ENCODE data around the gene BCAR1. TPM values are rescaled to one million over a fixed set of nuclear protein-coding genes. Genes with fewer than 3 reads are reported as not detected.
"Not testable (repeated sequence)": the region's sequence is repeated elsewhere in the genome, so short reads cannot be mapped to it uniquely, and the experiment has no call there.

The BCAR1 gene
- total RNA-seq, 1 donor from 2014 or later: 19.3 TPM

DNA sequence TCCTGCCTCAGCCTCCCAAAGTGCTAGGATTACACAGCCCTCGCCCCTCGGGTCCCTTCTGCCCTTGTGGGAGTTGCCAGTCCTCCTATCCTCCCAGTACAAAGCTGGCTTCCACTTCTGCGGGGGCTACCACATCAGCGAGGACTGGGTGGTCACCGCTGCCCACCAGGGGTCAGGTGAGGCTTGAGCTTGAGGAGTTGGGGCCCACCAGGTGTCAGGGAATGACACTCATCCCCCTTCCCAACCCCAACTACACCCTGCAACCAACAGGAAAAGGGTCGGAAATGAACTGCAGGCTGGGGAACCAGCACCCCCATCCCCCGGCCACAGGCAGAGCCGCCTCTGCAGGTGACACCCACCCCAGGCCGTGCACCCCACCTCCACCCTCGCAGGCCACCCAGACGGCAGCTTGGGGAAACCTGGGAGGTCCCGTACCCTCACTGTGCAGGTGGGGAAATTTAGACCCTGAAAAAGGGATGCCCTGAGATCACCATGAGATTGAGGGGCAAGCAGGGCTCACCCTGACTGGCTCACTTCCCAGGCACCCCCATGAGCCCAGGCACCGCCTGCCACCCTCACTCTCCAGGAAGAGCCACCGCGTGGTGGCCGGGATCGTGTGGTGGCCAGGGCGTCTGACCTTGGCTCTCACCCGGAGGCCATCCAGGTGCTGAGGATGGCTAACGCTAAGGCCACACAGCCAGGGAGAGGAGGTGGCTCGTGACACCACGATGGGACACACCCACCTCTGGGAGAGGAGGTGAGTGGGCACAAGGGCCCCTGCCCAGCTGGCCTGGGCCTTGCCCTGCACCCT is 24.7 kb downstream of the BCAR1 start:
- Histone ChIP-seq H3K27me3 (ENCODE audit: control insufficient read depth in 3 of 3, insufficient read depth in 3 of 3, low read length in 3 of 3) (peaks cover 0 to 6% (median 2%) of the 10 kb centered on the region in 3 donors), H3K4me3 (ENCODE audit: low read length in 3 of 3) (no peak overlapping the region), H3K36me3 (ENCODE audit: control insufficient read depth in 3 of 3, insufficient read depth in 3 of 3, low read length in 3 of 3) (peaks cover 20 to 26% (median 21%) of the 10 kb centered on the region in 3 donors), H3K4me1 (ENCODE audit: control insufficient read depth in 3 of 3, insufficient read depth in 3 of 3, low read length in 3 of 3) (peaks cover 4 to 10% (median 4%) of the 10 kb centered on the region in 3 donors), H3K9ac (ENCODE audit: low read depth in 1 of 3, low read length in 3 of 3) (no peak overlapping the region), H3K27ac (ENCODE audit: low read depth, low read length) (no peak overlapping the region), H3K9me3 (ENCODE audit: control insufficient read depth in 3 of 3, low read length in 3 of 3) (no peaks in the 10 kb centered on the region)

DNA sequence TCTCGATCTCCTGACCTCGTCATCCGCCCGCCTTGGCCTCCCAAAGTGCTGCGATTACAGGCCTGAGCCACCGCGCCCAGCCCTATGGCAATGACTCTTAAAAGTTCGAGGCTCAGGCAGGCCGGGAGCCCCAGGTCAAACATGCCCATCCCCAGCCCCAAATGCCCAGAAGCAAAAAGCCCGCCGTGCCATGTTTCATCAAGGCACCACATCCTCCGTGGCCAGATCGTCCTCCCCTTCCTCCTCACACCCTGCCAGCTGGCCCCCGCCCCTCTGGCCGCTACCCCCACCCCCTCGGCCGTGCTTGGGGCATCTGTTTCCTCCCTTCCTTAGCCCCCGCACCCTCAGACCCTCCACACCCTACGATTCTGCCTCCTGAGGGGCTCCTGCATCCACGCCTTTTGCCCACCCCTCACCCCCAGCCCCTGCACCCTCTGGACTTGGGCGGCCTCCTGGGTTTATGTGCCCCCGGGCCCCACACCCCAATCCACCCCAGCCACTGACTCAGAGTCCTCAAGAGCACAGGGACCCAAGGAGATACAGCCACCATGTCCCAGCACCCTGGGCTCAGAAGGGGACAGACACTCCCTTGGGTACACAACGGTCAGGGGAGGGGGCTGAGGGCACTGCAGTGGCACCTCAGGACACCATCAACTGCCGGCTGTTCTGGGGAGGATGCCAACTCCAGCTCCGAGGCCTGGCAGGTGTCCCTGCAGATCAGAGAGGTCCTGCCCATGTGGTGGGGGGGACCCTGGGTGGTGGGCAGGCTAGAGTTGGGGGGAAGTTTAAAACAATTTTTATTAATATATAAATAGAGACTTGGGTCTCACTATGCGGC is 25.5 kb downstream of the BCAR1 start:
- Histone ChIP-seq H3K9me3 (ENCODE audit: control insufficient read depth in 3 of 3, low read length in 3 of 3) (no peaks in the 10 kb centered on the region), H3K36me3 (ENCODE audit: control insufficient read depth in 3 of 3, insufficient read depth in 3 of 3, low read length in 3 of 3) (peaks cover 20 to 21% (median 21%) of the 10 kb centered on the region in 3 donors), H3K4me1 (ENCODE audit: control insufficient read depth in 3 of 3, insufficient read depth in 3 of 3, low read length in 3 of 3) (peaks cover 4 to 10% (median 4%) of the 10 kb centered on the region in 3 donors), H3K4me3 (ENCODE audit: low read length in 3 of 3) (no peak overlapping the region), H3K27ac (ENCODE audit: low read depth, low read length) (no peak overlapping the region), H3K27me3 (ENCODE audit: control insufficient read depth in 3 of 3, insufficient read depth in 3 of 3, low read length in 3 of 3) (peaks cover 0 to 6% (median 2%) of the 10 kb centered on the region in 3 donors), H3K9ac (ENCODE audit: low read depth in 1 of 3, low read length in 3 of 3) (no peak overlapping the region)

- no peaks in the 10 kb centered on the region for H3K9me3 ChIP-seq (ENCODE audit: control insufficient read depth in 3 of 3, low read length in 3 of 3)
- H3K4me1 ChIP-seq (ENCODE audit: control insufficient read depth in 3 of 3, insufficient read depth in 3 of 3, low read length in 3 of 3): peaks cover 0 to 4% (median 0%) of the 10 kb centered on the region in 3 donors
These were observed 26.3 kb downstream of the BCAR1 start for GRCh38 chr16:75225092-75225491.

DNA sequence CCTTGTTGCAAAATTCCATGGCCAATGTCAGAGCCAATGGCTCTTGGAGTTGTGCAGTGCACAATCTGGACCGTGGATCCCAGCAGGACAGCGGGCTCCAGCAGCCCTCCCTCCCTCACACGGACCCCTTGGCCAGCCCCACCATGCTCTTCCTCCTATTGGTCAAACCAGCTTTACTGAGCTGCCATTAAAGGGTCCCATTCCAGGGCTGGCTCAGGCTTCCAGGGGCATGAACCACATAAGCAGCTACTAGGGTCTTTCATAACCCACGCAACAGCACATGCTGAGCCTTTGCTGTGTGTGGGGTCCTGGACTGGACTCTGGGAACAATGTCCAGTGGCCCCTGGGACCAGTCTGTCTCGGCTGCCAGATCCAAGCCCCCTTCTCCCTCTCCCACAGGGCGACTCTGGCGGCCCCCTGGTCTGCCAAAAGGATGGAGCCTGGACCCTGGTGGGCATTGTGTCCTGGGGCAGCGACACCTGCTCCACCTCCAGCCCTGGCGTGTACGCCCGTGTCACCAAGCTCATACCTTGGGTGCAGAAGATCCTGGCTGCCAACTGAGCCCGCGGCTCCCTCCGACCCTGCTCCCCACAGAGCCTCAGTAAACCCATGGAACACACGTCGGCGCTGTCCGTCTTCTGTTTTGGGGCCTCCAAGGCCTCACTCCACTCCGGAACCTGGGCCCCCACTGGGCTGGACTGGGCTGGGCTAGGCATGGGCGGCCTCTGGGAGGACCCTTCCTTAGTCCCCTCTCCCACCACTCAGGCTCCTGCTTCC is 26.9 kb downstream of the BCAR1 start:
- Histone ChIP-seq H3K9me3 (ENCODE audit: control insufficient read depth in 3 of 3, low read length in 3 of 3) (no peaks in the 10 kb centered on the region), H3K27me3 (ENCODE audit: control insufficient read depth in 3 of 3, insufficient read depth in 3 of 3, low read length in 3 of 3) (peaks cover 0 to 6% (median 2%) of the 10 kb centered on the region in 3 donors), H3K4me3 (ENCODE audit: low read length in 3 of 3) (no peak overlapping the region), H3K27ac (ENCODE audit: low read depth, low read length) (no peak overlapping the region), H3K4me1 (ENCODE audit: control insufficient read depth in 3 of 3, insufficient read depth in 3 of 3, low read length in 3 of 3) (no peaks in the 10 kb centered on the region), H3K36me3 (ENCODE audit: control insufficient read depth in 3 of 3, insufficient read depth in 3 of 3, low read length in 3 of 3) (peaks cover 13 to 15% (median 15%) of the 10 kb centered on the region in 3 donors), H3K9ac (ENCODE audit: low read depth in 1 of 3, low read length in 3 of 3) (no peak overlapping the region)

More at GRCh38 chr16:75225092-75225491, 26.3 kb downstream of the BCAR1 start:
- H3K27ac ChIP-seq (ENCODE audit: low read depth, low read length): no peak overlapping the region
- H3K4me3 ChIP-seq (ENCODE audit: low read length in 3 of 3): no peak overlapping the region
- H3K36me3 ChIP-seq (ENCODE audit: control insufficient read depth in 3 of 3, insufficient read depth in 3 of 3, low read length in 3 of 3): peaks cover 19 to 21% (median 19%) of the 10 kb centered on the region in 3 donors
- H3K27me3 ChIP-seq (ENCODE audit: control insufficient read depth in 3 of 3, insufficient read depth in 3 of 3, low read length in 3 of 3): peaks cover 0 to 6% (median 2%) of the 10 kb centered on the region in 3 donors
- no peak overlapping the region for H3K9ac ChIP-seq (ENCODE audit: low read depth in 1 of 3, low read length in 3 of 3)

DNA sequence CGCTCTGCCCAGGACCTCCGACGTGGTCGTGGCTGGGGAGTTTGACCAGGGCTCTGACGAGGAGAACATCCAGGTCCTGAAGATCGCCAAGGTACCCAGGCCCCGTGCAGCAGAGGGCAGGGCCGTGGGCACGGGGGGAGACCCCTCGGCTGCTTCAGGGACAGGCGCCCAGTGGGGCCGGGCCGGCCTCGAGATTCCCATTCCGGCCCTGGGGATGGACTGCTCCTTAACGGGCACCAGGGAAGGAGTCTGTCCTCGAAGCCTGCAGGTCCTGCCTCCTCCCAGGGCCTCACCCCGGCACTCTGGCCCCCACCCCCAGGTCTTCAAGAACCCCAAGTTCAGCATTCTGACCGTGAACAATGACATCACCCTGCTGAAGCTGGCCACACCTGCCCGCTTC is 28.3 kb downstream of the BCAR1 start:
- not testable (repeated sequence) for H3K9ac ChIP-seq (ENCODE audit: low read depth in 1 of 3, low read length in 3 of 3); H3K36me3 ChIP-seq (ENCODE audit: control insufficient read depth in 3 of 3, insufficient read depth in 3 of 3, low read length in 3 of 3); H3K4me3 ChIP-seq (ENCODE audit: low read length in 3 of 3); H3K9me3 ChIP-seq (ENCODE audit: control insufficient read depth in 3 of 3, low read length in 3 of 3); H3K27me3 ChIP-seq (ENCODE audit: control insufficient read depth in 3 of 3, insufficient read depth in 3 of 3, low read length in 3 of 3); H3K4me1 ChIP-seq (ENCODE audit: control insufficient read depth in 3 of 3, insufficient read depth in 3 of 3, low read length in 3 of 3); H3K27ac ChIP-seq (ENCODE audit: low read depth, low read length)

DNA sequence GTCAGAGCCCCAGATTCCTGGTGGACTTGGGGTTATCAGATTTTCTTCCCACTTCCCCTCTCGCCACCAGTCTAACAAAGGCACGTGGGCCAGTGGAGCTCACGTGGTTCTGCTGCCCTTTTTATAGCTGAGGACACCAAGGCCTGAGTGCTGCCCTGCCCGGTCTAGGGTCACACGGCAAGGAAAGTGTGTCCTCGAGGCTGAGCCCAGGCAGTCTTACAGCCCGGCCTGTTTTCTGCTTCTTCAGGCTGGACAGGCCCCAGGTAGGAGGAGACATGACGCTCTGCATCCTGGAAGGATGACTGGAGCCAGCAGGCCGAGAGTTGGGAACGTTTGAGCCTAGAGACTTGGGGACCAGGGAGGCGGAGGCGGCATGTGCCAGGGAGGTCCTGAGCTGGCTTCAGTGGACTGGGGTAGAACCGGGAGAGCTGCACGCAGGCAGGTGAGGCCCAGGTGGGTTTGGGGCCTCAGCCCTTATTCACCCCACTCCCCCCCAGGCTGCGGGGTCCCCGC is 29.1 kb downstream of the BCAR1 start:
- H3K9me3 ChIP-seq (ENCODE audit: control insufficient read depth in 3 of 3, low read length in 3 of 3): no peaks in the 10 kb centered on the region
- peaks cover 0 to 6% (median 2%) of the 10 kb centered on the region in 3 donors for H3K27me3 ChIP-seq (ENCODE audit: control insufficient read depth in 3 of 3, insufficient read depth in 3 of 3, low read length in 3 of 3)
- no peaks in the 10 kb centered on the region for H3K4me1 ChIP-seq (ENCODE audit: control insufficient read depth in 3 of 3, insufficient read depth in 3 of 3, low read length in 3 of 3)
- H3K4me3 ChIP-seq (ENCODE audit: low read length in 3 of 3): no peak overlapping the region
- no peak overlapping the region for H3K9ac ChIP-seq (ENCODE audit: low read depth in 1 of 3, low read length in 3 of 3)
- H3K27ac ChIP-seq (ENCODE audit: low read depth, low read length): no peak overlapping the region
- no peaks in the 10 kb centered on the region for H3K36me3 ChIP-seq (ENCODE audit: control insufficient read depth in 3 of 3, insufficient read depth in 3 of 3, low read length in 3 of 3)

GRCh38 chr16:75219838-75220237 is 31.6 kb downstream of the BCAR1 start:
- H3K36me3 ChIP-seq (ENCODE audit: control insufficient read depth in 3 of 3, insufficient read depth in 3 of 3, low read length in 3 of 3): no peaks in the 10 kb centered on the region
- peaks cover 0 to 4% (median 0%) of the 10 kb centered on the region in 3 donors for H3K27me3 ChIP-seq (ENCODE audit: control insufficient read depth in 3 of 3, insufficient read depth in 3 of 3, low read length in 3 of 3)
- H3K4me3 ChIP-seq (ENCODE audit: low read length in 3 of 3): no peak overlapping the region
- H3K9me3 ChIP-seq (ENCODE audit: control insufficient read depth in 3 of 3, low read length in 3 of 3): no peaks in the 10 kb centered on the region
- no peak overlapping the region for H3K9ac ChIP-seq (ENCODE audit: low read depth in 1 of 3, low read length in 3 of 3)
- no peak overlapping the region for H3K27ac ChIP-seq (ENCODE audit: low read depth, low read length)
- no peaks in the 10 kb centered on the region for H3K4me1 ChIP-seq (ENCODE audit: control insufficient read depth in 3 of 3, insufficient read depth in 3 of 3, low read length in 3 of 3)

DNA sequence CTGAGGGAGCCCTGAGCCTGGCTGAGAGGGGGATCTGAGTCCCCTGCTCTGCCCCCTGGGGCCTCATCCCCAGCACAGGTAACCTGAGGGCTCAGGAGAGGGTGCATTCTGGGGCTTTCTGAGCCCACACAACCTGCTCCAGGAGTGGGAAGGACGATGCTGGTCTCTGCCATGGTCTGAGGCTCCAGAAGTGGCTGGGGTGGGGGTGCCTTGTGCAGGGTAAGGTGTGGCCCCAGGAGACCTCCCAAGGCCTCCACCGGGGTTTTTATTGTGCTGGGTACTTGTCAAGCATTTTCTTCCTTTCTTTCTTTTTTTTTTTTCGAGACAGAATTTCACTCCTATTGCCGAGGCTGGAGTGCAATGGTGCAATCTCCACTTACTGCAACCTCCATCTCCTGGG is 32.3 kb downstream of the BCAR1 start:
- H3K27me3 ChIP-seq (ENCODE audit: control insufficient read depth in 3 of 3, insufficient read depth in 3 of 3, low read length in 3 of 3): no peaks in the 10 kb centered on the region
- no peak overlapping the region for H3K4me3 ChIP-seq (ENCODE audit: low read length in 3 of 3)
- no peak overlapping the region for H3K9ac ChIP-seq (ENCODE audit: low read depth in 1 of 3, low read length in 3 of 3)
- no peak overlapping the region for H3K27ac ChIP-seq (ENCODE audit: low read depth, low read length)
- no peaks in the 10 kb centered on the region for H3K9me3 ChIP-seq (ENCODE audit: control insufficient read depth in 3 of 3, low read length in 3 of 3)
- H3K36me3 ChIP-seq (ENCODE audit: control insufficient read depth in 3 of 3, insufficient read depth in 3 of 3, low read length in 3 of 3): no peaks in the 10 kb centered on the region
- H3K4me1 ChIP-seq (ENCODE audit: control insufficient read depth in 3 of 3, insufficient read depth in 3 of 3, low read length in 3 of 3): no peaks in the 10 kb centered on the region

DNA sequence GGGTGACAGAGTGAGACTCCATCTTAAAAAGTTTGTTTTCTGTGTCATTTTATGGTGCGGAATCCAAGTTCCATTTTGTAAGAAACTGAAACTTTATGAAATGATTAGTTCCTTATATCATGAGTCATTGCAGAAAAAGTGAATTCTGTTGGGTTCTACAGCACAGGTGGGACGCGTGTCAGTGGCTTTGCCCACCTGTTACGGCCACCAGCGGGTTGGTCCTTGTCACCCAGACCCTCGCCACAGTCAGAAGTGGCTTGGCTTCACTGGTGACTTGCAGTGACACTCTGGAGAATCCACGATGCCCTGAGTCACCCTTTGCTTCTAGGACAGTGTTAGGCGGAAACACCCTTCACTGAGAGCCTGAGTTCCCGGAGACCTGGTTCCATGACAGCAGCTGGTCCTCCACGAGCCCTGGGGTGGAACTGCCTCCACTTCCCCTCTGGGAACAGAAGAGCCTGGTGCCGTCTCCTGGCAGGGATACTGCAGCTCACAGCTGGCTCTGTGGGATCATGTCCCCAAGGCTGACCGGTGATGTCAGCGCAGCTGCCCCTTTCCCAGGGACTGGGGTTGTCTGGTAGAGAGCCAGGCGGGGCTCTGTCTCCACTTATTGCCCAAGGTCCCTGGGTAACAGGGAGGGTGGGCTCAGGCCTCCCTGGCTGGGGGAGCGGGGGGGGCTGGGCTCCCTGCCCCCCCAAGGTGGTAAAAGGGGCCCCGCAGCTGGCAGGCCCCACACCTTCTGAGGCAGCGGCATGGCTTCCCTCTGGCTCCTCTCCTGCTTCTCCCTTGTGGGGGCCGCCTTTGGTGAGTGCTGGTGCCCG is 33.0 kb downstream of the BCAR1 start, which contains the start of gene CTRB1:
Gene CTRB1, plus strand, starts transcription at position 733 of the 821 bp plus-strand sequence. Its CDS starts 20 bp downstream, at position 753.
- H3K9me3 ChIP-seq (ENCODE audit: control insufficient read depth in 3 of 3, low read length in 3 of 3): no peaks in the 10 kb centered on the region
- H3K27ac ChIP-seq (ENCODE audit: low read depth, low read length): no peak within 1 kb of the TSS
- H3K9ac ChIP-seq (ENCODE audit: low read depth in 1 of 3, low read length in 3 of 3): no peak within 1 kb of the TSS

More for the DNA sequence above, 33.0 kb downstream of the BCAR1 start, which contains the start of gene CTRB1:
- Histone ChIP-seq H3K4me3 (ENCODE audit: low read length in 3 of 3) (no peak within 1 kb of the TSS), H3K4me1 (ENCODE audit: control insufficient read depth in 3 of 3, insufficient read depth in 3 of 3, low read length in 3 of 3) (no peaks in the 10 kb centered on the region), H3K36me3 (ENCODE audit: control insufficient read depth in 3 of 3, insufficient read depth in 3 of 3, low read length in 3 of 3) (no peaks in the 10 kb centered on the region), H3K27me3 (ENCODE audit: control insufficient read depth in 3 of 3, insufficient read depth in 3 of 3, low read length in 3 of 3) (no peaks in the 10 kb centered on the region)

Measured in skeletal muscle tissue (tissue), 4 donors.